ENCODE results near the gene TMEM179.

The TMEM179 gene

GRCh38 chr14:104554088-104554607, 50.4 kb downstream of the TMEM179 start:
- FAIRE-seq: no peak

- FAIRE-seq: no peak
Observed at GRCh38 chr14:104553166-104554087, 51.1 kb downstream of the TMEM179 start.

GRCh38 chr14:104552738-104553125, 51.8 kb downstream of the TMEM179 start:
- FAIRE-seq: no peak

GRCh38 chr14:104551851-104552737, 52.5 kb downstream of the TMEM179 start:
- no peak for FAIRE-seq

- no peak for FAIRE-seq
Observed at GRCh38 chr14:104550861-104551728, 53.5 kb downstream of the TMEM179 start.

- FAIRE-seq: no peak
Observed at GRCh38 chr14:104550340-104550860, 54.2 kb downstream of the TMEM179 start.

GRCh38 chr14:104549536-104550339, 54.8 kb downstream of the TMEM179 start:
- FAIRE-seq: no peak

GRCh38 chr14:104548802-104549535, 55.6 kb downstream of the TMEM179 start:
- FAIRE-seq: no peak

GRCh38 chr14:104547998-104548700, 56.4 kb downstream of the TMEM179 start:
- FAIRE-seq: no peak

GRCh38 chr14:104547310-104547997, 57.1 kb downstream of the TMEM179 start:
- FAIRE-seq: no peak

GRCh38 chr14:104546591-104547309, 57.8 kb downstream of the TMEM179 start:
- no peak for FAIRE-seq

- FAIRE-seq: no peak
Observed at GRCh38 chr14:104545942-104546501, 58.5 kb downstream of the TMEM179 start.

GRCh38 chr14:104545151-104545941, 59.2 kb downstream of the TMEM179 start:
- FAIRE-seq: no peak

- no peak for FAIRE-seq
Observed at GRCh38 chr14:104544362-104544961, 60.1 kb downstream of the TMEM179 start.

- no peak for FAIRE-seq
Observed at GRCh38 chr14:104542871-104543830, 61.4 kb downstream of the TMEM179 start.
